DLD1 (cell line): ENCODE results near the gene PRELP.

ENCODE experiments used
- in situ Hi-C: cut with HindIII; loops from 2 replicates; pipeline ENCODE4 v1.10.0; 2017; ENCODE audit warnings: low sequenced_read_pairs

Gene PRELP

GRCh38 chr1:203536575-203536974 lies 61.0 kb downstream of the PRELP start:
- in situ Hi-C loops = no loop called here

- in situ Hi-C loops = no loop called here
Observed at GRCh38 chr1:203536980-203537455, 61.4 kb downstream of the PRELP start.

- in situ Hi-C loops = no loop called here
Observed at GRCh38 chr1:203537806-203538464, 62.3 kb downstream of the PRELP start.

- in situ Hi-C loops = no loop called here
Observed at GRCh38 chr1:203538726-203539125, 63.1 kb downstream of the PRELP start.

- in situ Hi-C loops = no loop called here
Observed at GRCh38 chr1:203539831-203540546, 64.4 kb downstream of the PRELP start.
